IMR-90 (cell line): ENCODE measurements around the gene ETS1. TPM values are rescaled to one million over a fixed set of nuclear protein-coding genes. Genes with fewer than 3 reads are reported as not detected.

ENCODE experiments used
- ATAC-seq: fragments of 200-7000 bp; cut with Tn5 transposase; 2 replicates; pipeline ENCODE4 v1.9.1; 2020; ENCODE audit warnings: low read depth, mild to moderate bottlenecking, moderate library complexity
- BruUV-seq: library from RNA; stranded (reverse); fragments of 400-500 nt; replicated peaks from 2 replicates; lab custom pipeline; 2021; lab: Mats Ljungman, UMichigan
- CTCF ChIA-PET: fragments of 300-600 bp; formaldehyde crosslinking; extraction: SDS; loops from one replicate; lab custom pipeline; 2021; ENCODE audit warnings: antibody characterized with exemption; lab: Yijun Ruan, JAX
- POLR2A ChIA-PET: fragments of 300-600 bp; sonication (Branson Sonifier 250); formaldehyde crosslinking; loops from one replicate; lab custom pipeline; 2022; ENCODE audit warnings: antibody characterized with exemption; ENCODE audit not compliant: unreplicated experiment; lab: Charles Lee
- DNase-seq: peaks from one replicate; pipeline ENCODE4 v3.0.0; 2013
- H2AFZ ChIP-seq: replicated peaks from 2 replicates; pipeline ENCODE3; 2013; ENCODE audit warnings: low read length, mild to moderate bottlenecking; ENCODE audit not compliant: poor library complexity
- H2AK5ac ChIP-seq: 2 replicates; pipeline ENCODE4 v1.6.1; 2013; ENCODE audit warnings: low read depth, low read length, inconsistent platforms
- H2AK9ac ChIP-seq: replicated peaks from 2 replicates; pipeline ENCODE3; 2013; ENCODE audit warnings: mild to moderate bottlenecking, low read depth, low read length, moderate library complexity; ENCODE audit not compliant: poor library complexity
- H2BK120ac ChIP-seq: 2 replicates; pipeline ENCODE4 v1.6.1; 2013; ENCODE audit warnings: low read depth, low read length, inconsistent platforms
- H2BK15ac ChIP-seq: 3 replicates; pipeline ENCODE4 v1.6.1; 2013; ENCODE audit warnings: low read depth, low read length, inconsistent platforms
- H2BK20ac ChIP-seq: 2 replicates; pipeline ENCODE4 v1.6.1; 2013; ENCODE audit warnings: low read depth, mild to moderate bottlenecking, inconsistent platforms, low read length, moderate library complexity
- H2BK5ac ChIP-seq: 2 replicates; pipeline ENCODE4 v1.6.1; 2013; ENCODE audit warnings: mild to moderate bottlenecking, low read depth, low read length, inconsistent platforms; ENCODE audit not compliant: poor library complexity, severe bottlenecking
- H3K14ac ChIP-seq: replicated peaks from 2 replicates; pipeline ENCODE4 v1.6.1; 2013; ENCODE audit warnings: low read depth, low read length, inconsistent platforms
- H3K18ac ChIP-seq: 2 replicates; pipeline ENCODE4 v1.6.1; 2013; ENCODE audit warnings: low read depth, low read length, control low read depth
- H3K23ac ChIP-seq: 2 replicates; pipeline ENCODE4 v1.6.1; 2013; ENCODE audit warnings: low read depth, low read length, inconsistent platforms
- H3K27ac ChIP-seq: 2 replicates; pipeline ENCODE4 v1.5.1; 2013; ENCODE audit warnings: mild to moderate bottlenecking, control low read depth, low read length; ENCODE audit not compliant: insufficient read depth
- H3K27me3 ChIP-seq: 2 replicates; pipeline ENCODE4 v1.6.1; 2013; ENCODE audit warnings: low read length; ENCODE audit not compliant: control insufficient read depth, insufficient read depth
- H3K36me3 ChIP-seq: 2 replicates; pipeline ENCODE4 v1.6.1; 2013; ENCODE audit warnings: low read length, mixed read lengths; ENCODE audit not compliant: control insufficient read depth, insufficient read depth
- H3K4ac ChIP-seq: 2 replicates; pipeline ENCODE4 v1.6.1; 2013; ENCODE audit warnings: low read depth, low read length, inconsistent platforms
- H3K4me1 ChIP-seq: 2 replicates; pipeline ENCODE4 v1.6.1; 2013; ENCODE audit warnings: low read length, mixed read lengths; ENCODE audit not compliant: control insufficient read depth, insufficient read depth
- H3K4me2 ChIP-seq: 2 replicates; pipeline ENCODE4 v1.6.1; 2013; ENCODE audit warnings: low read depth, mild to moderate bottlenecking, control low read depth, low read length, moderate library complexity
- H3K4me3 ChIP-seq: 2 replicates; pipeline ENCODE4 v1.5.1; 2013; ENCODE audit warnings: low read depth, mild to moderate bottlenecking, control low read depth, low read length, moderate library complexity; ENCODE audit not compliant: insufficient read depth
- H3K56ac ChIP-seq: 2 replicates; pipeline ENCODE4 v1.6.1; 2013; ENCODE audit warnings: low read length, inconsistent platforms; ENCODE audit not compliant: insufficient read depth; ENCODE audit errors: extremely low read depth
- H3K79me1 ChIP-seq, 2 experiments: 2 replicates each; pipeline ENCODE4 v1.6.1; 2013; ENCODE audit warnings: low read length in 2 of 2, inconsistent platforms in 1 of 2, low read depth in 1 of 2
- H3K9ac ChIP-seq: 2 replicates; pipeline ENCODE4 v1.6.1; 2013; ENCODE audit warnings: low read depth, low read length, control low read depth
- H3K9me1 ChIP-seq: 2 replicates; pipeline ENCODE4 v1.6.1; 2013; ENCODE audit warnings: low read length, inconsistent platforms; ENCODE audit not compliant: insufficient read depth
- H3K9me3 ChIP-seq: 2 replicates; pipeline ENCODE4 v1.6.1; 2013; ENCODE audit warnings: low read length; ENCODE audit not compliant: control insufficient read depth, insufficient read depth
- H4K20me1 ChIP-seq: 2 replicates; pipeline ENCODE4 v1.6.1; 2013; ENCODE audit warnings: low read length, inconsistent platforms; ENCODE audit not compliant: insufficient read depth
- H4K5ac ChIP-seq: 2 replicates; pipeline ENCODE4 v1.6.1; 2013; ENCODE audit warnings: mild to moderate bottlenecking, low read depth, low read length, control low read depth
- H4K8ac ChIP-seq, 2 experiments: 2 replicates each; pipeline ENCODE4 v1.6.1; 2013; ENCODE audit warnings: low read depth in 2 of 2, low read length in 2 of 2, control low read depth in 1 of 2, inconsistent platforms in 1 of 2
- H4K91ac ChIP-seq: 2 replicates; pipeline ENCODE4 v1.6.1; 2013; ENCODE audit warnings: low read depth, low read length, inconsistent platforms; ENCODE audit not compliant: insufficient read depth
- BHLHE40 ChIP-seq: fragments of 150-350 bp; IDR thresholded peaks from 2 replicates; pipeline ENCODE4 v1.6.1; 2016; ENCODE audit warnings: mild to moderate bottlenecking, low read depth, low read length
- CEBPB ChIP-seq: IDR thresholded peaks from 2 replicates; pipeline ENCODE4 v1.6.1; 2012; ENCODE audit warnings: low read depth, low read length, improper control_type of control experiment
- CHD1 ChIP-seq: IDR thresholded peaks from 2 replicates; pipeline ENCODE4 v1.6.1; 2012; ENCODE audit warnings: low read depth, low read length, improper control_type of control experiment
- CTCF ChIP-seq: conservative IDR thresholded peaks from 2 replicates; pipeline ENCODE4 v1.5.1; 2012; ENCODE audit warnings: mild to moderate bottlenecking, low read depth, low read length, improper control_type of control experiment
- ELK1 ChIP-seq: fragments of 150-350 bp; IDR thresholded peaks from 2 replicates; pipeline ENCODE4 v1.6.1; 2016; ENCODE audit warnings: low read depth, mild to moderate bottlenecking, low read length, moderate library complexity, borderline replicate concordance
- FOS ChIP-seq: fragments of 150-350 bp; IDR thresholded peaks from 2 replicates; pipeline ENCODE4 v1.6.1; 2016; ENCODE audit warnings: low read depth, low read length
- MAFK ChIP-seq: IDR thresholded peaks from 2 replicates; pipeline ENCODE4 v1.6.1; 2012; ENCODE audit warnings: low read depth, low read length, improper control_type of control experiment
- MAZ ChIP-seq: IDR thresholded peaks from 2 replicates; pipeline ENCODE4 v1.6.1; 2012; ENCODE audit warnings: low read depth, mild to moderate bottlenecking, low read length, improper control_type of control experiment, moderate library complexity, borderline replicate concordance
- MXI1 ChIP-seq: IDR thresholded peaks from 2 replicates; pipeline ENCODE4 v1.6.1; 2012; ENCODE audit warnings: low read depth, mild to moderate bottlenecking, low read length, moderate library complexity, borderline replicate concordance
- NFE2L2 ChIP-seq: fragments of 150-350 bp; IDR thresholded peaks from 2 replicates; pipeline ENCODE4 v1.6.1; 2016; ENCODE audit warnings: low read depth, mild to moderate bottlenecking, low read length
- POLR2A ChIP-seq: IDR thresholded peaks from 2 replicates; pipeline ENCODE4 v1.6.1; 2012; ENCODE audit warnings: mild to moderate bottlenecking, low read depth, low read length
- RAD21 ChIP-seq: IDR thresholded peaks from 2 replicates; pipeline ENCODE4 v1.6.1; 2012; ENCODE audit warnings: low read length, improper control_type of control experiment
- RCOR1 ChIP-seq: IDR thresholded peaks from 2 replicates; pipeline ENCODE4 v1.6.1; 2012; ENCODE audit warnings: mild to moderate bottlenecking, low read length, improper control_type of control experiment; ENCODE audit not compliant: insufficient replicate concordance
- RFX5 ChIP-seq: IDR thresholded peaks from 2 replicates; pipeline ENCODE4 v1.8.0; 2012; ENCODE audit warnings: low read depth, mild to moderate bottlenecking, low read length, moderate library complexity
- SMC3 ChIP-seq: fragments of 150-350 bp; IDR thresholded peaks from 2 replicates; pipeline ENCODE4 v1.6.1; 2016; ENCODE audit warnings: low read depth, mild to moderate bottlenecking, antibody characterized with exemption, low read length, moderate library complexity
- USF2 ChIP-seq: fragments of 150-350 bp; IDR thresholded peaks from 2 replicates; pipeline ENCODE4 v1.6.1; 2017; ENCODE audit warnings: mild to moderate bottlenecking, antibody characterized with exemption, low read length, low read depth
- WGBS, 2 experiments: methylation state at CpG; one replicate each; pipeline versions ENCODE4 v1.1.5 to v1.1.7; 2013; ENCODE audit warnings: missing lambda C conversion rate in 2 of 2; ENCODE audit not compliant: insufficient read length in 1 of 2; ENCODE audit errors: extremely low coverage in 2 of 2; 5-methylcytosine and 5-hydroxymethylcytosine counted together
- dilution Hi-C: fragments of 300-500 bp; cut with HindIII; formaldehyde crosslinking; loops from one replicate; pipeline ENCODE4 v1.14.3; 2018; ENCODE audit warnings: low sequenced_read_pairs; ENCODE audit not compliant: unreplicated experiment
- in situ Hi-C: fragments of 300-500 bp; cut with MboI; formaldehyde crosslinking; loops from 3 replicates; pipeline ENCODE4 v1.14.3; 2019; ENCODE audit warnings: low sequenced_read_pairs, inconsistent platforms, mixed read lengths
- intact Hi-C: fragments of 100-400 bp; cut with micrococcal nuclease; formaldehyde crosslinking; loops from 2 replicates; pipeline ENCODE4 v1.10.0; 2022
- polyA plus RNA-seq, 3 experiments: library from polyadenylated mRNA; depleted of rRNA; stranded (reverse); fragments of >200 nt; gene quantifications; 2 replicates each; pipeline ENCODE4 v1.2.3, GENCODE V29; 2012; ENCODE audit warnings: low replicate concordance in 1 of 3
- total RNA-seq: library from RNA; depleted of rRNA; stranded (reverse); fragments of >200 nt; gene quantifications from 2 replicates; pipeline ENCODE4 v1.2.3, GENCODE V29; 2012

The ETS1 gene
- total and polyA plus RNA-seq, 2 of the 4 experiments (the other 2 are of a cell fraction): 41.2 to 56.3 TPM

GRCh38 chr11:128614026-128614425 lies 26.7 kb upstream of the ETS1 start:
- H3K27ac ChIP-seq: no peak overlapping the region
- no peak overlapping the region for H3K9ac ChIP-seq
- no peak overlapping the region for H3K4me3 ChIP-seq
- no peaks in the 10 kb centered on the region for H3K9me3 ChIP-seq
- H3K36me3 ChIP-seq: no peaks in the 10 kb centered on the region
- H2AK9ac ChIP-seq: no peak overlapping the region
- no TSS peak for BruUV-seq
- H3K18ac ChIP-seq: no peak overlapping the region
- ATAC-seq (no peak), DNase-seq (no peak)
- H4K20me1 ChIP-seq: no peaks in the 10 kb centered on the region
- H3K14ac ChIP-seq: no peak overlapping the region
- ChIA-PET CTCF (no interaction called here), POLR2A (no interaction called here)
- no peak overlapping the region for H2BK20ac ChIP-seq
- no peak overlapping the region for H3K56ac ChIP-seq
- no peak overlapping the region for H4K5ac ChIP-seq
- H4K91ac ChIP-seq: no peak overlapping the region
- WGBS, 2 experiments: 100% methylated on average over 3 of the region's 6 CpGs; no CpG with 5 or more reads in 1 of the 2 experiments
- no peak for TF ChIP-seq MAZ
- TF ChIP-seq SMC3: no peak
- no peak for TF ChIP-seq CTCF
- no peak for TF ChIP-seq POLR2A
- TF ChIP-seq MXI1: no peak
- no peak for TF ChIP-seq RFX5
- no peak for TF ChIP-seq ELK1
- TF ChIP-seq CEBPB: no peak
- TF ChIP-seq RCOR1: no peak
- TF ChIP-seq USF2: no peak
- no peak for TF ChIP-seq MAFK
- TF ChIP-seq RAD21: no peak
- TF ChIP-seq FOS: no peak
- TF ChIP-seq NFE2L2: no peak
- no peak for TF ChIP-seq CHD1
- TF ChIP-seq BHLHE40: no peak
- H4K8ac ChIP-seq: no peak overlapping the region
- intact Hi-C loops: no loop called here
- H2AK5ac ChIP-seq: no peak overlapping the region
- H3K4me2 ChIP-seq: no peak overlapping the region
- H2AFZ ChIP-seq: no peak overlapping the region
- no peak overlapping the region for H3K23ac ChIP-seq
- peaks cover 35% of the 10 kb centered on the region for H3K27me3 ChIP-seq
- no peak overlapping the region for H3K4ac ChIP-seq
- in situ Hi-C loops: no loop called here
- H2BK15ac ChIP-seq: no peak overlapping the region
- H3K9me1 ChIP-seq: no peaks in the 10 kb centered on the region
- no peak overlapping the region for H2BK5ac ChIP-seq
- H3K4me1 ChIP-seq: no peaks in the 10 kb centered on the region
- no peaks in the 10 kb centered on the region for H3K79me1 ChIP-seq
- H2BK120ac ChIP-seq: no peak overlapping the region
- dilution Hi-C loops: no loop called here
